ENCODE measurements around the gene SEC62. TPM values are rescaled to one million over a fixed set of nuclear protein-coding genes. Genes with fewer than 3 reads are reported as not detected.

Gene SEC62
- total RNA-seq, 4 donors from 2014 or later = 20.0 to 195 (median 65.2) TPM

DNA sequence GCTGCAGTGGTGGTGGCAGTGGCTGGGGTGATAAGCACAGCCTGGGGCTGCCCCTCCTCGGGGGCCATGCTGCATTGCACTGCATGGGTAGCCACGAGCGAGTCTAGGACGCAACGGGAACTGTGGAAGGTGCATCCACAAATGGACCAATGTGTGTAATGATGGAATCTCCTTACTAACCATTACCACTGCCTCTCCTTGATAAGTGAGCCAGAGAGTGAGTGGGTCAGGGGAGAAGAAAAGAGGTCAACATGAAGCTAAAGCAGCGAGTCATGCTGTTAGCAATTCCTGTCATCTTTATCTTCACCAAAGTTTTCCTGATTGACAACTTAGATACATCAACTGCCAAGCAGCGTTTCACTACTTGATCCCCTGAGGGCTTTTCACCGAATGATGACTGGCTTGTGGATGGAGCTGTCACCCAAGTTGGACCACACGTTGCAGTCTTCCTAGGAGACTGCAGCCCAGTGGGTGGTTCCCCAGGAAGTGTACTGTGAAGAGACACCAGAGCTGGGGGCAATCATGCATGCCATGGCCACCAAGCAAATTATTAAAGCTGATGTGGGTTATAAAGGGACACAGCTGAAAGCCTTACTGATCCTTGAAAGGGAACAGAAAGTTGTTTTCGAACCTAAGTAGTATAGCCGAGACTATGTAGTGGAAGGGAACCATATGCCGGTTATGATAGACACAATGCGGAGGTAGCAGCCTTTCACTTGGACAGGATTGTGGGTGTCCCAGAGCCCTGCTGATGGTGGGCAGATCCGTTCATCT lies 34.7 kb upstream of the SEC62 start:
- Histone ChIP-seq H3K4me1 (no peaks in the 10 kb centered on the region), H3K9me3 (no peaks in the 10 kb centered on the region), H3K36me3 (no peaks in the 10 kb centered on the region), H3K27me3 (no peaks in the 10 kb centered on the region), H3K4me3 (no peak overlapping the region), H3K27ac (no peak overlapping the region)
- no peak for TF ChIP-seq POLR2A (IDR thresholded peaks at IDR 0.05)
- TF ChIP-seq, protein P1, sequence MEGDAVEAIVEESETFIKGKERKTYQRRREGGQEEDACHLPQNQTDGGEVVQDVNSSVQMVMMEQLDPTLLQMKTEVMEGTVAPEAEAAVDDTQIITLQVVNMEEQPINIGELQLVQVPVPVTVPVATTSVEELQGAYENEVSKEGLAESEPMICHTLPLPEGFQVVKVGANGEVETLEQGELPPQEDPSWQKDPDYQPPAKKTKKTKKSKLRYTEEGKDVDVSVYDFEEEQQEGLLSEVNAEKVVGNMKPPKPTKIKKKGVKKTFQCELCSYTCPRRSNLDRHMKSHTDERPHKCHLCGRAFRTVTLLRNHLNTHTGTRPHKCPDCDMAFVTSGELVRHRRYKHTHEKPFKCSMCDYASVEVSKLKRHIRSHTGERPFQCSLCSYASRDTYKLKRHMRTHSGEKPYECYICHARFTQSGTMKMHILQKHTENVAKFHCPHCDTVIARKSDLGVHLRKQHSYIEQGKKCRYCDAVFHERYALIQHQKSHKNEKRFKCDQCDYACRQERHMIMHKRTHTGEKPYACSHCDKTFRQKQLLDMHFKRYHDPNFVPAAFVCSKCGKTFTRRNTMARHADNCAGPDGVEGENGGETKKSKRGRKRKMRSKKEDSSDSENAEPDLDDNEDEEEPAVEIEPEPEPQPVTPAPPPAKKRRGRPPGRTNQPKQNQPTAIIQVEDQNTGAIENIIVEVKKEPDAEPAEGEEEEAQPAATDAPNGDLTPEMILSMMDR (IDR thresholded peaks at IDR 0.05) = no peak
- intact Hi-C loops (cut with DNase I; ENCODE audit: low total_unique reads) = no loop called here
- no peak for DNase-seq

DNA sequence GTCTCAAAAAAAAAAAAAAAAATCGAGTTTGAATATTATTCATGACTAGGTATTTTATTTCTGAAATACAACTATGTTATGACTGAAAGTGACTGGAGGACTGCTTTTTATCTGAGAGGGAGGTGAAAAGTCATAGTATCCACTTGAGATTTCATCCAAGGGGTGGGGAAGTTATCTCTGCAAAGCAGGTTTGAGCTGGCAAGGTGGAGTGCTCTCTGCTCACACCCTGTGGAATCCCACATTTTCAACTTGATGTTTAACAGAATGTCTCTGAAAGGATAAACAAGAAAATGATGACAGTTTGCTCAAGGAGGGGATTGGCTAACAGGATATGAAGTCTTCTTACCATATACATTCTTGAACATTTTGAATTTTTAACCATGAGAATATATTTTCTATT lies 27.3 kb upstream of the SEC62 start:
- DNase-seq = no peak
- H3K27me3 ChIP-seq = no peaks in the 10 kb centered on the region
- no peaks in the 10 kb centered on the region for H3K9me3 ChIP-seq
- TF ChIP-seq POLR2A (IDR thresholded peaks at IDR 0.05) = no peak
- TF ChIP-seq, protein P1 (IDR thresholded peaks at IDR 0.05) = no peak
- intact Hi-C loops (cut with DNase I; ENCODE audit: low total_unique reads) = no loop called here
- no peak overlapping the region for H3K27ac ChIP-seq
- no peaks in the 10 kb centered on the region for H3K4me1 ChIP-seq
- no peak overlapping the region for H3K4me3 ChIP-seq
- H3K36me3 ChIP-seq = no peaks in the 10 kb centered on the region

- intact Hi-C loops (cut with DNase I; ENCODE audit: low total_unique reads) = no loop called here
- Histone ChIP-seq H3K27me3 (no peaks in the 10 kb centered on the region), H3K9me3 (no peaks in the 10 kb centered on the region), H3K36me3 (no peaks in the 10 kb centered on the region), H3K4me1 (no peaks in the 10 kb centered on the region), H3K4me3 (no peak overlapping the region), H3K27ac (no peak overlapping the region)
- DNase-seq = no peak
- no peak for TF ChIP-seq POLR2A (IDR thresholded peaks at IDR 0.05)
- TF ChIP-seq, protein P1 (IDR thresholded peaks at IDR 0.05) = no peak
Measured at GRCh38 chr3:169939751-169940150, 26.9 kb upstream of the SEC62 start.

DNA sequence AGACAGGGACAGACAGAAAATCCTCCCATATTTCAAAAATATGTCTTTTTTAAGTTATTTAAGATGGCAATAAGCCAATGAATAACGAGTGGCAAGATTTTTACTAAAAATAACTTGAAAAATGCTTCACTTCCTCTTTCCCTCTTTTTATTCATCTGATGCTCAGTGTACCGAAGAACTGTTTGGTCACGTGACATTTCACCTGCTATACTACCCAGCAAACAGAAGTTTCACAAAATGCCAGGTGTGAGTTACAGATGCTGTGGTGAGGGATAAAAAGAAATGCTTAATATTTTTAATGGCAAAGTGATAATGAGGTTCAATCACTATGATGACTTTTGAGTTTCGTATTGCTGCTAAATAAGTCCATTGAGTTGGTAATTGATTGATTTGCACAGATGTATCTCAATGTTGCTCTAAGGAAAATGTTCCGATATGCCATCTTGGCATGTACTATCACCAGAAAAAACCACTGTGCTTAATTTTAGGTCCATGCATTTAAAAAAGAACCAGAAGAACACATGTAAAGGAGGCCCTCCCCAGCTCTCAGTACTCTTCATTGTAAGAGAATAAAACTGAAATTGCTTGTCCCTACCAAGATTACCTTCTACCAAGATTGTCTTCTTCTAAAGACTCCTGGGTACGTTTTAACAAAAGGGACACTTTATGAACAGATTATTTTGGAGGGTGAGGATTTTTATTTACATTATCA lies 26.0 kb upstream of the SEC62 start:
- TF ChIP-seq POLR2A (IDR thresholded peaks at IDR 0.05) = no peak
- TF ChIP-seq, protein P1 (IDR thresholded peaks at IDR 0.05) = no peak
- no peak overlapping the region for H3K4me3 ChIP-seq
- H3K27me3 ChIP-seq = no peaks in the 10 kb centered on the region
- no peak overlapping the region for H3K27ac ChIP-seq
- no peak for DNase-seq
- H3K4me1 ChIP-seq = no peaks in the 10 kb centered on the region
- no peaks in the 10 kb centered on the region for H3K36me3 ChIP-seq
- intact Hi-C loops (cut with DNase I; ENCODE audit: low total_unique reads) = no loop called here
- H3K9me3 ChIP-seq = no peaks in the 10 kb centered on the region

- Histone ChIP-seq H3K27me3 (no peaks in the 10 kb centered on the region), H3K4me1 (no peaks in the 10 kb centered on the region), H3K9me3 (no peaks in the 10 kb centered on the region), H3K27ac (no peak overlapping the region), H3K4me3 (no peak overlapping the region), H3K36me3 (no peaks in the 10 kb centered on the region)
- no peak for DNase-seq
- TF ChIP-seq, protein P1 (IDR thresholded peaks at IDR 0.05) = no peak
- TF ChIP-seq POLR2A (IDR thresholded peaks at IDR 0.05) = no peak
- intact Hi-C loops (cut with DNase I; ENCODE audit: low total_unique reads) = no loop called here
Measured at GRCh38 chr3:169945313-169945712, 21.3 kb upstream of the SEC62 start.

All from uterus (tissue), 4 donors.